Endothelial cell of umbilical vein (primary cell): Measurements from ENCODE around the gene SLC9A1. TPM values are rescaled to one million over a fixed set of nuclear protein-coding genes. Genes with fewer than 3 reads are reported as not detected.

Experiments
- BruUV-seq: library from RNA; stranded (reverse); fragments of 400-500 nt; replicated peaks from 2 replicates; lab custom pipeline; 2021; lab: Mats Ljungman, UMichigan
- CTCF ChIA-PET: fragments of 300-600, 350-600 bp; sonication (Branson Sonifier 250); formaldehyde crosslinking; loops from one replicate; lab custom pipeline; 2021; ENCODE audit warnings: antibody characterized with exemption, inconsistent platforms; lab: Charles Lee
- POLR2A ChIA-PET: fragments of 300-600, 350-600 bp; sonication (Branson Sonifier 250); formaldehyde crosslinking; loops from one replicate; lab custom pipeline; 2021; ENCODE audit warnings: antibody characterized with exemption, inconsistent platforms; lab: Charles Lee
- DNase-seq: peaks from one replicate; pipeline ENCODE4 v3.0.0-alpha.2; 2011; ENCODE audit warnings: low read depth, low spot score
- FAIRE-seq: peaks from 2 replicates; lab custom pipeline; 2011; peaks lifted over from hg19 to GRCh38; lab: Jason Lieb, UNC
- H2AFZ ChIP-seq: 2 replicates; pipeline ENCODE4 v1.6.0; 2012; ENCODE audit warnings: low read depth, low read length, control low read depth, inconsistent platforms
- H3K27ac ChIP-seq: 2 replicates; pipeline ENCODE4 v1.5.1; 2011; ENCODE audit warnings: low read depth, mild to moderate bottlenecking, control low read depth, low read length, moderate library complexity; ENCODE audit not compliant: insufficient read depth
- H3K27me3 ChIP-seq, 2 experiments: 2 replicates each; pipeline versions ENCODE4 v1.6.0 to v1.6.1; 2011; ENCODE audit warnings: low read length in 2 of 2, mixed read lengths in 1 of 2; ENCODE audit not compliant: control insufficient read depth in 2 of 2, insufficient read depth in 2 of 2
- H3K36me3 ChIP-seq, 2 experiments: 2 replicates in 1 of 2; 3 replicates in 1 of 2; pipeline ENCODE4 v1.5.1; 2011; ENCODE audit warnings: low read length in 2 of 2, mild to moderate bottlenecking in 1 of 2, moderate library complexity in 1 of 2; ENCODE audit not compliant: control insufficient read depth in 2 of 2, insufficient read depth in 2 of 2; ENCODE audit errors: extremely low read depth in 1 of 2
- H3K4me1 ChIP-seq: 3 replicates; pipeline ENCODE4 v1.5.1; 2011; ENCODE audit warnings: mild to moderate bottlenecking, low read length; ENCODE audit not compliant: control insufficient read depth, insufficient read depth; ENCODE audit errors: extremely low read depth
- H3K4me2 ChIP-seq: 2 replicates; pipeline ENCODE4 v1.6.1; 2011; ENCODE audit warnings: low read length, control low read depth, mixed read lengths; ENCODE audit not compliant: insufficient read depth
- H3K4me3 ChIP-seq, 3 experiments: fragments of 200-600 bp in 1 of 3; sonication (generic), shearing (Covaris generic) in 1 of 3; replicated peaks in 1 of 3; 2 replicates each; pipeline ENCODE4 v1.5.1; 2011 to 2016; ENCODE audit warnings: control low read depth in 3 of 3, low read length in 3 of 3, mild to moderate bottlenecking in 2 of 3, inconsistent platforms in 1 of 3, low read depth in 1 of 3, moderate library complexity in 1 of 3; ENCODE audit not compliant: insufficient read depth in 1 of 3
- H3K79me2 ChIP-seq: 2 replicates; pipeline ENCODE4 v1.6.0; 2012; ENCODE audit warnings: low read length, inconsistent platforms; ENCODE audit not compliant: control insufficient read depth, insufficient read depth
- H3K9ac ChIP-seq: replicated peaks from 2 replicates; pipeline ENCODE3; 2011; ENCODE audit warnings: low read length, control low read depth; ENCODE audit not compliant: insufficient read depth; ENCODE audit errors: extremely low read depth
- H3K9me1 ChIP-seq: replicated peaks from 3 replicates; pipeline ENCODE4 v1.6.0; 2011; ENCODE audit warnings: mild to moderate bottlenecking, low read length; ENCODE audit not compliant: control insufficient read depth, insufficient read depth; ENCODE audit errors: extremely low read depth
- H3K9me3 ChIP-seq: replicated peaks from 2 replicates; pipeline ENCODE4 v1.5.1; 2012; ENCODE audit warnings: low read length, inconsistent platforms; ENCODE audit not compliant: control insufficient read depth, insufficient read depth
- H4K20me1 ChIP-seq: replicated peaks from 2 replicates; pipeline ENCODE3; 2011; ENCODE audit warnings: mild to moderate bottlenecking, low read length; ENCODE audit not compliant: control insufficient read depth, insufficient read depth; ENCODE audit errors: extremely low read depth
- CTCF ChIP-seq, 2 donors: IDR thresholded peaks; 1 replicate in 1 of 2; 2 replicates in 1 of 2; pipeline ENCODE4 v1.5.1; 2011; ENCODE audit warnings: low read length in 2 of 2, mild to moderate bottlenecking in 2 of 2, moderate library complexity in 2 of 2, control low read depth in 1 of 2, inconsistent platforms in 1 of 2, low read depth in 1 of 2; ENCODE audit not compliant: insufficient read depth in 1 of 2; ENCODE audit errors: extremely low read depth in 1 of 2
- EZH2 ChIP-seq: IDR thresholded peaks from 2 replicates; pipeline ENCODE4 v1.6.1; 2012; ENCODE audit warnings: borderline replicate concordance, low read depth, mild to moderate bottlenecking, moderate library complexity, low read length, inconsistent platforms; ENCODE audit not compliant: severe bottlenecking
- FOS ChIP-seq: IDR thresholded peaks from 2 replicates; pipeline ENCODE4 v1.6.1; 2011; ENCODE audit warnings: mild to moderate bottlenecking, low read length, moderate library complexity, borderline replicate concordance; ENCODE audit not compliant: insufficient read depth
- GATA2 ChIP-seq: IDR thresholded peaks from 2 replicates; pipeline ENCODE4 v1.7.0; 2011; ENCODE audit warnings: low read depth, mild to moderate bottlenecking, moderate library complexity, mixed read lengths, low read length; ENCODE audit not compliant: insufficient read length, insufficient read depth
- JUN ChIP-seq: IDR thresholded peaks from 2 replicates; pipeline ENCODE4 v1.6.1; 2011; ENCODE audit warnings: borderline replicate concordance, low read depth; ENCODE audit not compliant: insufficient read length, insufficient read depth
- MYC ChIP-seq: IDR thresholded peaks from one replicate; pipeline ENCODE4 v1.6.1; 2011; ENCODE audit warnings: mild to moderate bottlenecking, low read depth, low read length
- POLR2A ChIP-seq: IDR thresholded peaks from 2 replicates; pipeline ENCODE4 v1.6.1; 2012; ENCODE audit warnings: low read depth, mild to moderate bottlenecking, control low read depth, low read length
- POLR2AphosphoS5 ChIP-seq: IDR thresholded peaks from 2 replicates; pipeline ENCODE4 v1.6.1; 2012; ENCODE audit warnings: low read depth, mild to moderate bottlenecking, control low read depth, low read length, moderate library complexity; ENCODE audit not compliant: insufficient read depth
- dilution Hi-C: fragments of 300-500 bp; cut with MboI; formaldehyde crosslinking; loops from one replicate; pipeline ENCODE4 v1.15.0; 2019; ENCODE audit warnings: low sequenced_read_pairs; ENCODE audit not compliant: extremely low pct_ligation_motif_present
- intact Hi-C: fragments of 100-400 bp; cut with micrococcal nuclease; formaldehyde crosslinking; loops from one replicate; pipeline ENCODE4 v1.10.0; 2022
- polyA plus RNA-seq, 4 experiments: library from polyadenylated mRNA; depleted of rRNA in 3 of 4; stranded (reverse) in 3 of 4; unstranded in 1 of 4; fragments of >200 nt; gene quantifications; 2 replicates each; pipeline versions ENCODE4 v1.2.1 to v1.2.3, GENCODE V29; 2011 to 2012; ENCODE audit warnings: missing spikeins in 1 of 4
- total RNA-seq: library from RNA; stranded (reverse); gene quantifications from 2 replicates; pipeline ENCODE4 v1.2.3, GENCODE V29; 2021
- TF ChIP-seq, protein P1 (sequence below): IDR thresholded peaks from 2 replicates; pipeline ENCODE4 v1.6.1; 2011; ENCODE audit not compliant: insufficient read depth, insufficient read length

Gene SLC9A1
- total and polyA plus RNA-seq, 2 donors (not counting 3 experiments of a cell fraction or from before 2014, with no cell fraction given) = 22.8 to 59.2 TPM

- Histone ChIP-seq H3K9me3 (no peaks in the 10 kb centered on the region), H2AFZ (no peak overlapping the region), H3K4me2 (no peak overlapping the region), H3K79me2 (no peaks in the 10 kb centered on the region), H3K9ac (no peak overlapping the region), H3K36me3 (no peaks in the 10 kb centered on the region), H3K4me3 (no peak overlapping the region), H3K4me1 (peaks cover 5% of the 10 kb centered on the region), H4K20me1 (no peaks in the 10 kb centered on the region), H3K27ac (no peak overlapping the region), H3K9me1 (no peaks in the 10 kb centered on the region), H3K27me3 (no peaks in the 10 kb centered on the region)
- dilution Hi-C loops (loop anchor here (25.0 kb wide), 1 partner anchor 188 kb away; the partner anchor contains the start of gene WDTC1), intact Hi-C loops (no loop called here)
- FAIRE-seq (no peak), DNase-seq (no peak)
- ChIA-PET POLR2A (no interaction called here), CTCF (interaction anchor here (1.2 to 7.1 kb wide), 2 partner anchors 47 to 51 kb away, joined by 3 to 582 read pairs; no protein-coding TSS in a partner anchor)
- no peak for TF ChIP-seq EZH2
- TF ChIP-seq FOS = no peak
- TF ChIP-seq POLR2A = no peak
- no peak for TF ChIP-seq GATA2
- TF ChIP-seq POLR2AphosphoS5 = no peak
- no peak for TF ChIP-seq MYC
- no peak for TF ChIP-seq JUN
- TF ChIP-seq, protein P1, sequence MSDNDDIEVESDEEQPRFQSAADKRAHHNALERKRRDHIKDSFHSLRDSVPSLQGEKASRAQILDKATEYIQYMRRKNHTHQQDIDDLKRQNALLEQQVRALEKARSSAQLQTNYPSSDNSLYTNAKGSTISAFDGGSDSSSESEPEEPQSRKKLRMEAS = no peak
- TF ChIP-seq CTCF (IDR thresholded peaks at IDR 0.05; ENCODE audit: extremely low read depth in 1 of 2, insufficient read depth in 1 of 2, low read depth in 1 of 2, low read length in 2 of 2) = no peak
- BruUV-seq = no TSS peak
These were observed 105.8 kb downstream of the SLC9A1 start for GRCh38 chr1:27049100-27049499.

Other genes with a start within 250 kb of the SLC9A1 start
- gene NR0B2, start 241.2 kb downstream of the SLC9A1 start, total RNA-seq = not detected in 2 replicates
- gene NR0B2, start 241.2 kb downstream of the SLC9A1 start, polyA plus RNA-seq = not detected in 2 replicates
- gene NUDC, start 233.4 kb downstream of the SLC9A1 start, total RNA-seq = 95.0 and 102 TPM in 2 replicates
- 29.3 and 42.5 TPM in 2 replicates for gene NUDC, start 233.4 kb downstream of the SLC9A1 start, polyA plus RNA-seq
- gene KDF1, start 194.7 kb downstream of the SLC9A1 start, total RNA-seq = not detected in 2 replicates
- 0.05 TPM in 1 of 2 replicates, not detected in the other for gene KDF1, start 194.7 kb downstream of the SLC9A1 start, polyA plus RNA-seq
- 5.9 and 10.3 TPM in 2 replicates for gene TRNP1, start 161.4 kb downstream of the SLC9A1 start, total RNA-seq
- 14.6 and 20.5 TPM in 2 replicates for gene TRNP1, start 161.4 kb downstream of the SLC9A1 start, polyA plus RNA-seq
- gene TENT5B, start 142.3 kb downstream of the SLC9A1 start, total RNA-seq = 0.73 and 0.88 TPM in 2 replicates
- gene TENT5B, start 142.3 kb downstream of the SLC9A1 start, polyA plus RNA-seq = 0.86 and 0.99 TPM in 2 replicates
- 27.3 and 27.6 TPM in 2 replicates for gene WDTC1, start 79.5 kb upstream of the SLC9A1 start, total RNA-seq
- 15.4 and 15.9 TPM in 2 replicates for gene WDTC1, start 79.5 kb upstream of the SLC9A1 start, polyA plus RNA-seq
- gene TMEM222, start 167.0 kb upstream of the SLC9A1 start, total RNA-seq = 43.1 and 45.8 TPM in 2 replicates
- 76.1 and 103 TPM in 2 replicates for gene TMEM222, start 167.0 kb upstream of the SLC9A1 start, polyA plus RNA-seq
- gene SYTL1, start 186.9 kb upstream of the SLC9A1 start, total RNA-seq = not detected in 2 replicates
- gene SYTL1, start 186.9 kb upstream of the SLC9A1 start, polyA plus RNA-seq = 0.04 and 0.29 TPM in 2 replicates
- gene MAP3K6, start 211.8 kb upstream of the SLC9A1 start, total RNA-seq = 12.4 and 18.5 TPM in 2 replicates
- gene MAP3K6, start 211.8 kb upstream of the SLC9A1 start, polyA plus RNA-seq = 9.9 and 12.7 TPM in 2 replicates
- not detected in 2 replicates for gene FCN3, start 219.7 kb upstream of the SLC9A1 start, total RNA-seq
- 0.15 and 0.25 TPM in 2 replicates for gene FCN3, start 219.7 kb upstream of the SLC9A1 start, polyA plus RNA-seq
- gene CD164L2, start 228.2 kb upstream of the SLC9A1 start, total RNA-seq = not detected in 2 replicates
- not detected in 2 replicates for gene CD164L2, start 228.2 kb upstream of the SLC9A1 start, polyA plus RNA-seq
- gene GPR3, start 237.5 kb upstream of the SLC9A1 start, total RNA-seq = 1.8 and 2.4 TPM in 2 replicates
- 1.8 and 2.2 TPM in 2 replicates for gene GPR3, start 237.5 kb upstream of the SLC9A1 start, polyA plus RNA-seq